Transverse colon (tissue), 4 donors: ENCODE results near the gene KRT39.

Experiments
- CTCF ChIP-seq, 5 experiments: fragments of 200-600 bp in 3 of 5; fragments of 450-650 bp in 2 of 5; sonication (generic) in 3 of 5; IDR thresholded peaks; 1 replicate in 2 of 5; 2 replicates in 3 of 5; pipeline ENCODE4 v1.5.1; 2016 to 2017; ENCODE audit warnings: antibody characterized with exemption in 5 of 5, inconsistent platforms in 3 of 5, mild to moderate bottlenecking in 2 of 5, moderate library complexity in 1 of 5
- EP300 ChIP-seq: sonication (generic); formaldehyde crosslinking; IDR thresholded peaks from one replicate; pipeline ENCODE4 v1.6.1; 2017; ENCODE audit warnings: antibody characterized with exemption, low read depth
- POLR2A ChIP-seq: fragments of 450-650 bp; IDR thresholded peaks from one replicate; pipeline ENCODE4 v1.6.1; 2016; ENCODE audit warnings: antibody characterized with exemption, mild to moderate bottlenecking, moderate library complexity
- POLR2AphosphoS5 ChIP-seq, 3 donors: sonication (generic); formaldehyde crosslinking; IDR thresholded peaks; one replicate each; pipeline ENCODE4 v1.6.1; 2016; ENCODE audit warnings: antibody characterized with exemption in 3 of 3

GRCh38 chr17:40960144-40960543, 6.6 kb downstream of the KRT39 start:
- no peak for TF ChIP-seq POLR2A
- TF ChIP-seq CTCF (IDR thresholded peaks at IDR 0.05), result no peak
- no peak for TF ChIP-seq POLR2AphosphoS5 (IDR thresholded peaks at IDR 0.05)
- no peak for TF ChIP-seq EP300
